Uterus (tissue), 2 donors: Measurements from ENCODE around the gene DNAH6.

ENCODE experiments used
- POLR2A ChIP-seq, 2 donors: fragments of 450-650 bp; IDR thresholded peaks; one replicate each; pipeline ENCODE4 v1.6.1; 2016; ENCODE audit warnings: antibody characterized with exemption in 2 of 2, mild to moderate bottlenecking in 1 of 2, moderate library complexity in 1 of 2
- TF ChIP-seq, protein P1 (sequence below), 4 experiments: fragments of 200-600 bp in 2 of 4; fragments of 450-650 bp in 2 of 4; sonication (generic) in 2 of 4; IDR thresholded peaks; one replicate each; pipeline ENCODE4 v1.5.1; 2016 to 2019; ENCODE audit warnings: antibody characterized with exemption in 4 of 4, mild to moderate bottlenecking in 2 of 4, moderate library complexity in 1 of 4

DNA sequence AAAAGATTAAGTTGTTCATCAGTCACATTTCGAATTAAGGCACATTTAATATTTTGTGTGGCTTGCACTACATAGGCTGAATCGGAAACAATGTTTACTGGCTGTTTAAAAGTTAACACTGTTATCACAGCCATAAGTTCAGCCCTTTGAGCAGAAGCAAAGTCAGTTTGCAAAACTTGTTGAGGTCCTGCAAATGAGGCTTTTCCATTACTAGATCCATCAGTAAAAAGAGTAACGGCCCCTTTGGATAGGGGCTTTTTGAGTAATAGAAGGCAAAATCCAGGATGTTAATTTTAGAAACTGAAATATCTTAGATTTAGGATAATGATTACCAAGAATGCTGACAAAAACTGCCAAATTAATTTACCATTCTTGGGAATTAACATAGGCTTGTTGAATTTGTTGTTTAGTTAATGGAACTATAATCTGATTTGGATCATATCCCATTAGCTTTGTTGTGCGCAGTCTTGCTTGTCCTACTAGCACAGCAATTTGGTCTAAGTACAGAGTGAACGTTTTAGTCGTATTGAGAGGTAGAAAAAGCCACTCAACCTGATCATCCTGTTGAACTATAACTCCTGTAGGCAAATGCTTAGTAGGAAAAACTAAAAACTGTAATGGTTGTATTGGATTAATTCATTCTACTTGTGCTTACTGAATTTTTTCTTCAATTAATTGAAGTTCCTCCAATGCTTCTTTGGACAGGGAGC, 43.3 kb upstream of the DNAH6 start:
- TF ChIP-seq, protein P1, sequence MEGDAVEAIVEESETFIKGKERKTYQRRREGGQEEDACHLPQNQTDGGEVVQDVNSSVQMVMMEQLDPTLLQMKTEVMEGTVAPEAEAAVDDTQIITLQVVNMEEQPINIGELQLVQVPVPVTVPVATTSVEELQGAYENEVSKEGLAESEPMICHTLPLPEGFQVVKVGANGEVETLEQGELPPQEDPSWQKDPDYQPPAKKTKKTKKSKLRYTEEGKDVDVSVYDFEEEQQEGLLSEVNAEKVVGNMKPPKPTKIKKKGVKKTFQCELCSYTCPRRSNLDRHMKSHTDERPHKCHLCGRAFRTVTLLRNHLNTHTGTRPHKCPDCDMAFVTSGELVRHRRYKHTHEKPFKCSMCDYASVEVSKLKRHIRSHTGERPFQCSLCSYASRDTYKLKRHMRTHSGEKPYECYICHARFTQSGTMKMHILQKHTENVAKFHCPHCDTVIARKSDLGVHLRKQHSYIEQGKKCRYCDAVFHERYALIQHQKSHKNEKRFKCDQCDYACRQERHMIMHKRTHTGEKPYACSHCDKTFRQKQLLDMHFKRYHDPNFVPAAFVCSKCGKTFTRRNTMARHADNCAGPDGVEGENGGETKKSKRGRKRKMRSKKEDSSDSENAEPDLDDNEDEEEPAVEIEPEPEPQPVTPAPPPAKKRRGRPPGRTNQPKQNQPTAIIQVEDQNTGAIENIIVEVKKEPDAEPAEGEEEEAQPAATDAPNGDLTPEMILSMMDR (IDR thresholded peaks at IDR 0.05) = no peak
- no peak for TF ChIP-seq POLR2A (IDR thresholded peaks at IDR 0.05)
